Stimulated activated CD8-positive, alpha-beta memory T cell treated with anti-CD3 and anti-CD28 coated beads, Interleukin-7, amount 100 ng/mL, for 48 hours (primary cell): Measurements from ENCODE around the gene C1orf167.

ENCODE experiments used
- DNase-seq, 2 donors: peaks; one replicate each; pipeline ENCODE4 v3.0.0-alpha.2; 2020; ENCODE audit warnings: low read depth in 1 of 2; ENCODE audit errors: extremely low read depth in 1 of 2

The C1orf167 gene

DNA sequence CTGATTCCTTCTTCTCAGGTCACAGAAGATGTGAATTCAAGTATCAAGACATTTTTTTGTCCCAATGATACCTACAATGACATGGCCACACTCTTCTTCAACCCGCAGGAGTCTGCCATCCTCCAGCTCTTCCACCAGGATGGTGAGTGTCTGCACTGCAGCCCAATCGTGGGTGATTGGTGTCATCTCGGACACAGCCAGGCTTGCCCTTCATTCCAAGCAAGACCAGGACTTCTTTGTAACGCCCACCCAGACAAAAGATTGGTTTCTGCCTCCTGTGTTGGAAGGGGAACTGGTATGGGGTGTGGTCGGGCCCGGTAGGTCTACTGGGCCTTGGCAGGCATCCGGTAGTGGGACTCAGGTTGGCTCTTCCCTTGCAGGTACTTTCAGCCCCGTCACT, 71.5 kb downstream of the C1orf167 start:
- DNase-seq: no peak

DNA sequence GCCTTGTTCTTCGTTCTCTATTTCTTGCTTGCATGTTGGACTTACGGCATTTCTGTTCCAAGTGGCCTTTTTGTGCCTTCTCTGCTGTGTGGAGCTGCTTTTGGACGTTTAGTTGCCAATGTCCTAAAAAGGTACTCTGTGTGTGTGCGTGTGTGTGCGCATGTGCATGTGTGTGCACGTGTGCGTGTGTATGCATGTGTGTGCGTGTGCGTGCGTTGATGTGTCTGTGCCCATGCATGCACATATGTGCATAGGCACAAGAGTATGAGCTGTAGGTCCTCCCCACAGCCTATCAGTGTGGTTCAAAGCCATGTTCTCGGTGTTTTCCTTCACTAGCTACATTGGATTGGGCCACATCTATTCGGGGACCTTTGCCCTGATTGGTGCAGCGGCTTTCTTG, 71.9 kb downstream of the C1orf167 start:
- no peak for DNase-seq

DNA sequence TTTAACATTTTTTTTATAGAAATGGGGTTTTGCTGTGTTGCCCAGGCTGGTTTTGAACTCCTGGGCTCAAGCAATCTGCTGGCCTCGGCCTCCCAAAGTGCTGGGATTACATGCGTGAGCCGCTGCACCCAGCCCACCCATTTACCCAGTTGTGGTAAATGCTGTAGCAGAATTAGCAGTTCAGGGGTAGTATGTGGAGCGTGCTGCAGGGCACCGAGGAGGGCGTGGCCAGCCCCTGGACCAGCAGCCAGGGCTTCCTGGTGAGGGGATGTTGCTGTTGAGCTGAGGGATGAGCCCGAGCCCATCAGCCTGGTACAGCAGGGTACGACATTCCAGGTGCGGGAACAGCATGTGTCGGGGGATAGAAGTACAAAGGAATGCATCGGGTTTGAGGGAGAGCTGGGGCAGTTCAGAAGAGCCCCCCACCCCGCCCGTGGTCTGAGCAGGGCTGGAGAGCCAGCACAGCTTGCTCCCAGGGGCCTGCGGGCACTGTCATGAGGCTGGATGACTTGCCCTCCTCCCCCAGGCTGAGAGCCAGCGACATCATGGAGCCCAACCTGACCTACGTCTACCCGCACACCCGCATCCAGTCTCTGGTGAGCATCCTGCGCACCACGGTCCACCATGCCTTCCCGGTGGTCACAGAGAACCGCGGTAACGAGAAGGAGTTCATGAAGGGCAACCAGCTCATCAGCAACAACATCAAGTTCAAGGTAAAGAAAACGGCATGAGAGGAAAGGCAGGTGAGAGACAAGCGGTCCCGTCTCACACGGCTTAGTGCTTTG, 73.6 kb downstream of the C1orf167 start:
- DNase-seq: no peak

GRCh38 chr1:11836955-11837766, 75.2 kb downstream of the C1orf167 start:
- DNase-seq: no peak

- DNase-seq: no peak
Measured at GRCh38 chr1:11837767-11838348, 75.9 kb downstream of the C1orf167 start.

GRCh38 chr1:11838349-11839272, 76.6 kb downstream of the C1orf167 start:
- peak; percentile 21 to 37 for DNase-seq
